COLO829 (cell line): ENCODE measurements around the gene SPATA13.

Experiments
- DNase-seq: peaks from one replicate; pipeline ENCODE4 v3.0.0; 2012; ENCODE audit warnings: low spot score

SPATA13 gene

GRCh38 chr13:24223341-24224231 is 63.1 kb downstream of the SPATA13 start:
- DNase-seq: no peak

- no peak for DNase-seq
Observed at GRCh38 chr13:24224232-24224680, 63.7 kb downstream of the SPATA13 start.

DNA sequence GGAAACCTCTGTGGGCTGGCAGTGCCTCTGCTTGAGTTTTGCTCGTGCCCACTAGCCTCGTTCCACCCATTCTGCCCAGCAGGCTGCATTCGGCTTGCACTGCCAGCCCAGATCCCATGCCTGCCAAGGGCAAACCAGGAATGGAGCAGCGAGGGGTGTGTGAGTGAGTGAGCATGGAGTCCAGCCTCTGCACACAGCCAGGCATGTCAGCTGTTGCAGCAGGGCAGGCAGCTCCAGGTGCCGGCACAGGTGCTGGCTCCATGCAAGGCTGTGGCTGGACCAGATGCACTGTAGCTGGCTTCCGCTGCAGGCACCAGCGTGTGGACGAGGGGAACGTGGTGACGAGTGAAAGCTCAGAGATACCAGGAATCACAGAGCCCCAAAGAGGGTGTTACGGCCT is 64.5 kb downstream of the SPATA13 start:
- no peak for DNase-seq

GRCh38 chr13:24225930-24226329 is 65.4 kb downstream of the SPATA13 start:
- DNase-seq: no peak

DNA sequence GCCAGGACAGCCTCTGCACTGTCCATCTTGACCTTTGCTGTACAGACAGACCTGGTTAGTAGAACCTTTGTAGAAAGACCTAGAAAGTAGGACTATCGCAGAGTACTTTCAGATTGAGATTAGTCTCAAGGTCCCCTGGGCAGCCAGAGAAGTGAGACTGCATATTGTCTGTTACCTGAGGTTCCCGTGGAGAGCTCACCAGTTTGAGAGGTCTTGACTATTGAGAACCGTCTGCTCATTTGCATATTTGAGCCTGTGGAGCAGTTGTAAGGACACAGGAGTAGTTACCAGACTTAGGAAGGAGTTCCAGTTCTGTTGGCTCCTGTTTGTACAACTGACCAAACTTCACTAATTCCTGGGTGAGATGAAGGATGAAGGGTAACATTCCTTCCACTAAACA is 66.2 kb downstream of the SPATA13 start:
- DNase-seq: no peak

DNA sequence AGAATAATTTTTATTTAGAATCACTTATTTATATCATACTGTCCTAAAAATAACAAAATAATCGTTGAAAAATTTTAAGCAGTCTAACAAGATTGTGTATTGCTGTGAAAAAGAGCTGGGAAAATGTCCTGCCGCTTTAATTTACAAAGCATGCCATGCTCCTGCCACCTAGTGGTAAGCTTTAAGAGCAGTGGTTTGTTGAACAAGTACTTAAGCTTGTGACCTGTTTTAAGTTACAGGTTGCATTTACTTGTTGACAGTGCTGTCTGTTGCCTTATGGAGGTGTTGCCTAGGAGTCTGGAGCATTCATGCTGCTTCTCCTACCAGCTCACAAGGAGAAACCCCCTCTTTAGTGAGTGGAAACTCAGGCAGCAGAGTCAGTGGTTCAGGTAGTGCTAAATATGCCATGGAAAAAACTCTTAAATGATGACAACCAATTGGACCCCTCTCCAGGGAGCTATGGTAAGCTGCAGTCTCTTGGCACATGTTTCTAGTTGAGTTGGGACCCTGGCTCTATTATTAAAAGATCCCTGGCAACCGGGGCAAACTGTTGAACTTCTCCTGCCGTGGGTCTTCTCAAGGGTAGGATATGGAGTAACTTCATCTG is 68.4 kb downstream of the SPATA13 start:
- peak; percentile 68 for DNase-seq

- DNase-seq: no peak
Observed at GRCh38 chr13:24230428-24231072, 70.0 kb downstream of the SPATA13 start.

GRCh38 chr13:24231377-24231776 is 70.9 kb downstream of the SPATA13 start:
- DNase-seq: no peak

DNA sequence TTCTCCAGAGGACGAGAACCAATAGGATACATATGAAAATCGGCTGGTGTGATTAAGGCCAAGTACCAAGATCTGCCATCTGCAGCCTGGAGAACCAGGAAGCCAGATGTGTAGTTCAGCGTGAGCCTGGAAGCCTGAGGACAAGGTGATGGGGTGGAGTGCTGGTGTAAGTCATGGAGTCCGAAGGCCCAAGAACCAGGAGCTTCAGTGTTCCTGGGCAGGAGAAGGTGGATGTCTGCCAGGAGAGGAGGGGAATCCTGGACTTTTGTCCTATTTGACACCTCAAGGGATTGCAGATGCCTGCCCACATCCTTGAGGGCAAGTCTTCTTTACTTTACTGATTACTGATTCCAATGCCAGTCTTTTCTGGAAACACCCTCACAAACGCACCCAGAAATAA is 71.5 kb downstream of the SPATA13 start:
- DNase-seq: no peak

DNA sequence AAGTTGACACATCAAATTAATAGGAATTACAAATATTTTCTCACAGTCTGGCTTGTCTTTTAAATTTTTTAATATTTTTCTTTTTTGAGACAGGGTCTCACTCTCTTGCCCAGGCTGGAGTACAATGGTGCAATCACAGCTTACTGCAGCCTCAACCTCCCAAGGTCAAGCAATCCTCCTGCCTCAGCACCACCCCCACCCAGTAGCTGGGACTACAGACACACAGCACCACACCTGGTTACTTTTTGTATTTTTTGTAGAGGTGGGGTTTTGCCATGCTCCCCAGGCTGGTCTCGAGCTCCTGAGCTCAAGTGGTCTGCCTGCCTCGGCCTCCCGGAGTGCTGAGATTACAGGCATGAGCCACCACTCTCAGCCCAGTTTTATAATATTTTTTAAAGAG is 72.0 kb downstream of the SPATA13 start:
- no peak for DNase-seq

- peak; percentile 47 for DNase-seq
Observed at GRCh38 chr13:24233351-24233901, 72.9 kb downstream of the SPATA13 start.

GRCh38 chr13:24234200-24234915 is 73.8 kb downstream of the SPATA13 start:
- no peak for DNase-seq

GRCh38 chr13:24237356-24237755 is 76.8 kb downstream of the SPATA13 start:
- DNase-seq: no peak

- no peak for DNase-seq
Observed at GRCh38 chr13:24241336-24241735, 80.8 kb downstream of the SPATA13 start.

- DNase-seq: no peak
Observed at GRCh38 chr13:24242100-24242499, 81.6 kb downstream of the SPATA13 start.

- no peak for DNase-seq
Observed at GRCh38 chr13:24243302-24243701, 82.8 kb downstream of the SPATA13 start.

DNA sequence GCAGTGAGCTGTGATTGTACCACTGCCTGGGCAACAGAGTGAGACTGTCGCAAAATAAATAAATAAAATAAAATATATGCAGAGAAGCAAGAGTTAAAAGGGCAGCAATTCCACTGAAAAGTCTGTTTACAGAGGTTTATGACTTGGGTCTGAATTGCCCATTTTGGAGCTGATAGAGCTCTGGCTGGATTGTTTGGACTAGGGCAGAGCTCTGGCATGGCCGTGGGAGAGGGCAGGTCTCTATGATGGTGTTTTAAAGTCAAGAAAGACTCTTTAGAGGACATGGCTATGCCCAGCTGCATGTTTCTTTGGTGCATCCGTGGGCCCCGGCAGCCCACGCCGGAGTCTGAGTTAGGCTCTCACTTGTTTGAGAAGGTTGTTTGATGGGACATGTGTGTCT is 84.3 kb downstream of the SPATA13 start:
- no peak for DNase-seq

DNA sequence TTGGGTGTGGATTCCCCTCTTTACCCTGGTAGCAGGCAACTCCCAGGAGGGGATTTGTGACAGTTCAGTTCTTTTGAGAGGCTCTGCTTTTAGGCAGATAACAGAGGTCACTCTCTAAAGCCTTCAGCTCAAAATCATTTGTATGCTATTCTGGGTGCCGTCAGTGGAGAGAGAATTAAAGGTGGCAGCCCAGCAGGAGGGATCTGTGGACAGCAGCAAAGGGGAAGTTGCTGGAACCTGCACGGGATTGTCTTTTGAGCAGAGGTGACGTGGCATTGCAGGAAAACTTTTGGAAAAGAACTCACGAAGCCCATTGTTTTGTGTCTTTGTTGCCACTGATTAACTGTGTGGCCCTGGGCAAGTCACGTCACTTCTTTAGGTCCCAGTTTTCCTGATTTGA is 86.5 kb downstream of the SPATA13 start:
- DNase-seq: no peak

- DNase-seq: no peak
Observed at GRCh38 chr13:24249624-24250023, 89.1 kb downstream of the SPATA13 start.

GRCh38 chr13:24250376-24251057 is 90.0 kb downstream of the SPATA13 start:
- DNase-seq: no peak

DNA sequence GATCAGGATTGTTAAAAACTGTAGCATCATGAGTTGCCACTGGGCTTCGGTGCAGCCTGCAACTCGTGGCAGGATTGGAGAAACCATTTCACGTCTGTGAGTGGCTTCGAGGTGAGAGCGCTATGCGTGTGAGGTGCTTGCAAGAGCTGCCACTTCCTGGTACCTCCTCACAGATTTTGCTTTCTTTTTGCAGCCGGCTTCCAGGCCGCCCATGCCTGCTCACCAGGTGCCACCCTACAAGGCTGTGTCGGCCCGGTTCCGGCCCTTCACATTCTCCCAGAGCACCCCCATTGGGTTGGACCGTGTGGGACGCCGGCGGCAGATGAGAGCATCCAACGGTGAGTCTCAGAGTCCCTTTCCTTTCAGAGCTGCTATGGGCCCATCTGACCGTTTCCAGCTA is 91.0 kb downstream of the SPATA13 start:
- DNase-seq: no peak
